HepG2 (cell line): ENCODE results near the gene CFAP119. TPM values are rescaled to one million over a fixed set of nuclear protein-coding genes. Genes with fewer than 3 reads are reported as not detected.
"Not testable (repeated sequence)": the region's sequence is repeated elsewhere in the genome, so short reads cannot be mapped to it uniquely, and the experiment has no call there.

Source experiments
- ADNP ChIP-seq: sonication (generic); formaldehyde crosslinking; IDR thresholded peaks from 2 replicates; pipeline ENCODE4 v1.4.0; 2020; ENCODE audit warnings: missing genetic modification reagents
- AHDC1 ChIP-seq: sonication (generic); formaldehyde crosslinking; IDR thresholded peaks from 2 replicates; pipeline ENCODE4 v1.5.1; 2020; ENCODE audit warnings: mild to moderate bottlenecking, missing genetic modification reagents, borderline replicate concordance
- DPF2 ChIP-seq: sonication (generic); formaldehyde crosslinking; IDR thresholded peaks from 2 replicates; pipeline ENCODE4 v1.4.0; 2020; ENCODE audit warnings: mild to moderate bottlenecking, low read depth, missing genetic modification reagents, borderline replicate concordance
- EP300 ChIP-seq, 3 experiments: sonication (generic) in 1 of 3; formaldehyde crosslinking in 1 of 3; IDR thresholded peaks; 2 replicates each; pipeline versions ENCODE4 v1.5.1 to v1.6.1; 2011 to 2020; ENCODE audit warnings: low read depth in 2 of 3, low read length in 2 of 3, borderline replicate concordance in 1 of 3, improper control_type of control experiment in 1 of 3, mild to moderate bottlenecking in 1 of 3, missing genetic modification reagents in 1 of 3, moderate library complexity in 1 of 3
- GZF1 ChIP-seq: sonication (generic); formaldehyde crosslinking; IDR thresholded peaks from 2 replicates; pipeline ENCODE4 v1.5.1; 2020; ENCODE audit warnings: mild to moderate bottlenecking, missing genetic modification reagents
- MIXL1 ChIP-seq: IDR thresholded peaks from 2 replicates; pipeline ENCODE4 v1.6.1; 2016
- MXD1 ChIP-seq: sonication (generic); formaldehyde crosslinking; IDR thresholded peaks from 2 replicates; pipeline ENCODE4 v1.4.0; 2020; ENCODE audit warnings: mild to moderate bottlenecking, missing genetic modification reagents
- PAXIP1 ChIP-seq: sonication (generic); formaldehyde crosslinking; conservative IDR thresholded peaks from 2 replicates; pipeline ENCODE4 v1.4.0; 2020; ENCODE audit warnings: mild to moderate bottlenecking, missing genetic modification reagents, moderate library complexity
- SP5 ChIP-seq: IDR thresholded peaks from 2 replicates; pipeline ENCODE4 v1.6.1; 2016; ENCODE audit warnings: low read depth, borderline replicate concordance
- ZNF234 ChIP-seq: sonication (generic); formaldehyde crosslinking; conservative IDR thresholded peaks from 2 replicates; pipeline ENCODE4 v1.5.1; 2020; ENCODE audit warnings: mild to moderate bottlenecking, missing genetic modification reagents
- ZNF331 ChIP-seq: sonication (generic); formaldehyde crosslinking; IDR thresholded peaks from 2 replicates; pipeline ENCODE4 v1.4.0; 2020; ENCODE audit warnings: missing genetic modification reagents
- polyA plus RNA-seq, 8 experiments: library from polyadenylated mRNA; depleted of rRNA in 3 of 8; stranded (reverse) in 7 of 8; unstranded in 1 of 8; fragments of >200 nt; fragmentation: Illumina TruSeq in 4 of 8; extraction: Trizol in 4 of 8; gene quantifications; 2 replicates each; pipeline versions ENCODE4 v1.2.1 to v1.2.3, GENCODE V29; 2011 to 2016; ENCODE audit warnings: low read depth in 4 of 8, missing spikeins in 1 of 8, mixed read lengths in 1 of 8; ENCODE audit not compliant: insufficient read depth in 1 of 8
- total RNA-seq, 5 experiments: library from RNA; depleted of rRNA; stranded (reverse); fragments of >200 nt; fragmentation: Illumina TruSeq; extraction: Trizol; gene quantifications; 2 replicates each; pipeline ENCODE4 v1.2.3, GENCODE V29; 2016; ENCODE audit warnings: low read depth in 1 of 5
- TF ChIP-seq, protein P1 (sequence below): sonication (generic); formaldehyde crosslinking; IDR thresholded peaks from 2 replicates; pipeline ENCODE4 v1.4.0; 2020; ENCODE audit warnings: missing genetic modification reagents
- TF ChIP-seq, protein P2 (sequence below): IDR thresholded peaks from 2 replicates; pipeline ENCODE4 v1.6.1; 2016; ENCODE audit warnings: mild to moderate bottlenecking

The CFAP119 gene
- total and polyA plus RNA-seq, 2 of the 13 experiments (the other 11 are each of a cell fraction or from before 2014, with no cell fraction given), result 6.4 TPM

DNA sequence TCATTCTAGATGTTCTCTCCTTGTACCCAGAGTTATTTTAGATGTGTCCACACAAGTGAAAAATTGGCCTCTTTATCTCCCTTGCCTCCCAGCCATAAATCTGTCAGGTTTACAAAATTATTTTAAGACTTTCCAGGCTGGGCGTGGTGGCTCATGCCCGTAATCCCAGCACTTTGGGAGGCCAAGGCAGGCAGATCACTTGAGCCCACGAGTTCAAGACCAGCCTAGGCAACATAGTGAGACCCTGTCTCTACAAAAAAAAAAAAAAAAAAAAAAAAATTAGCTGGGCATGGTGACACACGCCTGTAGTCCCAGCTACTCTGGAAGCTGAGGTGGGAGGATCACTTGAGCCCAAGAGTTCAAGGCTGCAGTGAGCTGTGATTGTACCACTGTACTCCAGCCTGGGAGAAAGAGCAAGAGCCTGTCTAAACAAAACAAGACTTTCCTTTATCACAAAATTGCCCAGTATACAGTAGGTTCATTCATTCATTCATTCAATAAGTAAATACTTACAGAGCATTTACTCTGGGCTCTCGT is 47.1 kb upstream of the CFAP119 start (continued):
- TF ChIP-seq PAXIP1 (CRISPR knock-in tag) (peak; percentile 79), ADNP (CRISPR knock-in tag) (peak; percentile 41; the same call in 1 of the 2 replicates), ZNF234 (CRISPR knock-in tag) (0 out of 2 replicates have a peak, but pooled peaks have one; percentile 56), SP5 (CRISPR knock-in tag) (peak; percentile 92), ZNF331 (CRISPR knock-in tag) (peak; percentile 36; the same call in 1 of the 2 replicates), MXD1 (0 out of 2 replicates have a peak, but pooled peaks have one; percentile 23), DPF2 (CRISPR knock-in tag) (peak; percentile 73; the same call in 1 of the 2 replicates), MIXL1 (CRISPR knock-in tag) (peak; percentile 62; the same call in 1 of the 2 replicates), GZF1 (CRISPR knock-in tag) (0 out of 2 replicates have a peak, but pooled peaks have one; percentile 11), AHDC1 (CRISPR knock-in tag) (0 out of 2 replicates have a peak, but pooled peaks have one; percentile 44), EP300 (IDR thresholded peaks at IDR 0.05; ENCODE audit: low read depth in 2 of 2, low read length in 2 of 2) (peak in 1 of 2 experiments; percentile 49; a peak in 1 of 4 replicates)
- TF ChIP-seq, protein P1, sequence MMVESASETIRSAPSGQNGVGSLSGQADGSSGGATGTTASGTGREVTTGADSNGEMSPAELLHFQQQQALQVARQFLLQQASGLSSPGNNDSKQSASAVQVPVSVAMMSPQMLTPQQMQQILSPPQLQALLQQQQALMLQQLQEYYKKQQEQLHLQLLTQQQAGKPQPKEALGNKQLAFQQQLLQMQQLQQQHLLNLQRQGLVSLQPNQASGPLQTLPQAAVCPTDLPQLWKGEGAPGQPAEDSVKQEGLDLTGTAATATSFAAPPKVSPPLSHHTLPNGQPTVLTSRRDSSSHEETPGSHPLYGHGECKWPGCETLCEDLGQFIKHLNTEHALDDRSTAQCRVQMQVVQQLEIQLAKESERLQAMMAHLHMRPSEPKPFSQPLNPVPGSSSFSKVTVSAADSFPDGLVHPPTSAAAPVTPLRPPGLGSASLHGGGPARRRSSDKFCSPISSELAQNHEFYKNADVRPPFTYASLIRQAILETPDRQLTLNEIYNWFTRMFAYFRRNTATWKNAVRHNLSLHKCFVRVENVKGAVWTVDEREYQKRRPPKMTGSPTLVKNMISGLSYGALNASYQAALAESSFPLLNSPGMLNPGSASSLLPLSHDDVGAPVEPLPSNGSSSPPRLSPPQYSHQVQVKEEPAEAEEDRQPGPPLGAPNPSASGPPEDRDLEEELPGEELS (CRISPR knock-in tag), result peak; percentile 79
- TF ChIP-seq, protein P2, sequence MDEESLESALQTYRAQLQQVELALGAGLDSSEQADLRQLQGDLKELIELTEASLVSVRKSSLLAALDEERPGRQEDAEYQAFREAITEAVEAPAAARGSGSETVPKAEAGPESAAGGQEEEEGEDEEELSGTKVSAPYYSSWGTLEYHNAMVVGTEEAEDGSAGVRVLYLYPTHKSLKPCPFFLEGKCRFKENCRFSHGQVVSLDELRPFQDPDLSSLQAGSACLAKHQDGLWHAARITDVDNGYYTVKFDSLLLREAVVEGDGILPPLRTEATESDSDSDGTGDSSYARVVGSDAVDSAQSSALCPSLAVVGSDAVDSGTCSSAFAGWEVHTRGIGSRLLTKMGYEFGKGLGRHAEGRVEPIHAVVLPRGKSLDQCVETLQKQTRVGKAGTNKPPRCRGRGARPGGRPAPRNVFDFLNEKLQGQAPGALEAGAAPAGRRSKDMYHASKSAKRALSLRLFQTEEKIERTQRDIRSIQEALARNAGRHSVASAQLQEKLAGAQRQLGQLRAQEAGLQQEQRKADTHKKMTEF, result 0 out of 2 replicates have a peak, but pooled peaks have one; percentile 20
- TF ChIP-seq EP300 (CRISPR knock-in tag; IDR thresholded peaks at IDR 0.05; ENCODE audit: borderline replicate concordance), result not testable (repeated sequence)
